Activated CD8-positive, alpha-beta memory T cell treated with anti-CD3 and anti-CD28 coated beads for 36 hours (primary cell): ENCODE measurements around the gene ALG2. TPM values are rescaled to one million over a fixed set of nuclear protein-coding genes. Genes with fewer than 3 reads are reported as not detected.
"Not testable (repeated sequence)": the region's sequence is repeated elsewhere in the genome, so short reads cannot be mapped to it uniquely, and the experiment has no call there.

ENCODE experiments used
- CTCF ChIA-PET: fragments of 350-600 bp; sonication (Branson Sonifier 250); formaldehyde crosslinking; loops from one replicate; lab custom pipeline; 2021; ENCODE audit warnings: antibody characterized with exemption; lab: Charles Lee
- POLR2A ChIA-PET: fragments of 350-600 bp; sonication (Branson Sonifier 250); formaldehyde crosslinking; loops from one replicate; lab custom pipeline; 2021; ENCODE audit warnings: antibody characterized with exemption; lab: Charles Lee
- total RNA-seq, 2 experiments: library from RNA; stranded (reverse); gene quantifications; one replicate each; pipeline ENCODE4 v1.2.3, GENCODE V29; 2021

Gene ALG2
- total RNA-seq, 2 experiments from 2014 or later = 29.0 to 29.3 TPM

DNA sequence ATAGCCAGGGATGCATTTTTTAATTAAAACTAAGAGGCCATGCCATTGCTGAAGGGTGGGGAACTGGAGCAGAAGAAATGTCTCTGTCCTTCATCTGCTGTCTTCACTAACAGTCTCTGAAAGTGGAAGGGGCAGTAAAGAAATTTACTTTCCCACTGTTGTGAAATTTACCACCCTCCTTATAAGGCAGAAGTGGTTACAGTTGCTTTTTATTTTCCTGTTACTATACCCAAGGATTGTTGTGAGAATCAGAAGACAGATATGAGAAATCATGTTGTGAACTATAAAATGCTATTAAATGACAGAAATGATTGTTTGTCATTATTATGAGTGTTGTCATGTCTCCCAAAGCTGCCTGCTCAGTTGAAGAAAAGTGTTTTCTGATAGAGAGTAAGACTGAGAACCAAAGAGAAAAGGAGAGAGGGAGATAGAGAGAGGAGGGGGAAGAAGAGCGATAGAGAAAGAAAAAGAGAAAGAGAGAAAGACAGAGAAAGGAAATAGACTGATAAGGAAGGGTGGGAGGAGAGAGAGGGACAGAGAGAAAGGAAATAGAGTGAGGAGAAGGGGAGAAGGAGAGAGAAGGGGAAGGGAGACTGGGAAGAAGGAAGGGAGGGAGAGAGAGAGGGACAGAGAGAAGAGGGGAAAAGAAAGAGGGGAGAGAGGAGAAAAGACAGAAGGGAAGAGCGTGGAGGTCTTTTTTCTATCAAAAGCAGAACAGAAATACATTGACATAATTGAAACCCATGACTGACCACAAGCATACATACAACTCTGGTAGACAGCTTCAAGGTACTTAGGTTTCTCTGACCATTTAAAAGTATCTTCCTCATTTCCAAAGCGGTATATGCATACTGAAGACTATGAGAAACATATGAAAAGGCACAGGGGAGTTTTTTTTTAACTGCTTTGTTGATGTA, 22.9 kb upstream of the ALG2 start:
- CTCF ChIA-PET = interaction anchor here (0.6 to 0.7 kb wide), 2 partner anchors 190 to 583 kb away, joined by 3 read pairs; no protein-coding TSS in a partner anchor
- POLR2A ChIA-PET = no interaction called here

DNA sequence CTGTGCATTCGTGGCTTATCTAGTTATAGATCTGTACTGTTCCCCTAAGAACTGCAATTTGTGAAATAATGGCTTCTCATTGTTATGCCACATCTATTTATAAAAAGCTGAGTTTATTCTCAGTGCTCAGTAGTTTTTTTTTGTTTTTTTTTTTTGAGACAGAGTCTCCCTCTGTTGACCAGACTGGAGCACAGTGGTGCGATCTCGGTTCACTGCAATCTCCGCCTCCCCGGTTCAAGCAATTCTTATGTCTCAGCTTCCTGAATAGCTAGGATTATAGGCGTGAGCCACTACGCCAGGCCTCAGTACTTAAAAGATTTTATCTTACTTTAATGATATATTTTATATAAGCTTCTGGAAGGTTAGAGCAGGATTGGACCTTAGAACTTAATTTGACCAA, 19.4 kb upstream of the ALG2 start:
- CTCF ChIA-PET = interaction anchor here (1.4 kb wide), 1 partner anchor 19 kb away, joined by 3 read pairs; the partner anchor contains the start of genes ALG2 and SEC61B
- POLR2A ChIA-PET = no interaction called here

DNA sequence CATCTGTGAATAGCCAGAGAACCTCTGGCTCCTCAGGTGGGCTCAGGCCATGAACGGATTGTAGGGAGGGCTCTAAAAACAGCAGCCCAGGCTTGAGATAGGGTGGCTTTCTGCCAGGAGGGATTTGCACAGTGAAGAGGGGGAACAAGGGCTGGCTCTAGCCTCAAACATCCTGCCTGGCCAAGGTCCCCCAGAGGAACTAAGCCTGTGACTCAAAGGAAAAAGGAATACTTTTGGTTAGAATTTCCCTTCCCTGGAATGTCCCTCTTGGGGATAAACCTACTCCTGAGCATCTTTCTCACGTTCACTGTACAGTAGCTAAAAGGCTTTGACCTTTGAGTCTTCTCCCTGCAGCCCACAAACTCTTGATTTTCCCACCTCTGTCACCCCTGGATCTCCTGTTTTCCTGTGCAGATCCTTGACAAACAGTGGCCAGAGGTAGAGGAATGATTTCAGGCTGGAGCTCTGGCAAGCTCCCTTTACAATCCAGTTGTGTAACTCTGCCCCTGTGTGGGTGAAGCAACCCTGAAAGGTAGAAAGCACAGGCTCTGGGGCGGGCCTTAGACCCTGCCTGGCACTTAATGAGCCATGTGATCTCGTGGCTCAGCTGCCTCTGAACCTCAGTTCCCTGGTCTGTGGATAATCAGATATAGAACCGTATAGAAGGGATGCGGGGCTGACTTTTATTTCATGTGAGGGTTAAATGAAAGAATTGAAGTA, 17.8 kb upstream of the ALG2 start:
- POLR2A ChIA-PET = no interaction called here
- CTCF ChIA-PET = no interaction called here

DNA sequence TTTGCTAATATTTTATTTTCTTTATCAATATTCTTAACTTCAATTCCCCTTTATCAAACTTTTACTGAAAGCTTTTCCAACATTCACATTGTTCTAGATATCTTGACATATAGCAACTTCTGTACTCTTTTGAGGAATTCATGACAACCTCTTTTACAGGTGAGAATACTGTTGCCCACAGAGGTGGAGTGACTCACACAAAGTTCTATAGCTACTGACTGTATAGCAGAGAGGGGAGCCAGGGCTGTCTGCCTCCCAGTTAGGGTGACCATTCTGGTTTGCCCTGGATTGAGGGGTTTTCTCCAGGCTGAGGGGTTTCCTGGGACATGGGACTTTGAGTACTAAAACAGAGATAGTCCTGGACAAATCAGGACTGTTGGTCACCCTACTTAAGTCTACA, 16.6 kb upstream of the ALG2 start:
- ChIA-PET CTCF (interaction anchor here (0.6 kb wide), 1 partner anchor 571 kb away, joined by 3 read pairs; no protein-coding TSS in a partner anchor), POLR2A (no interaction called here)

DNA sequence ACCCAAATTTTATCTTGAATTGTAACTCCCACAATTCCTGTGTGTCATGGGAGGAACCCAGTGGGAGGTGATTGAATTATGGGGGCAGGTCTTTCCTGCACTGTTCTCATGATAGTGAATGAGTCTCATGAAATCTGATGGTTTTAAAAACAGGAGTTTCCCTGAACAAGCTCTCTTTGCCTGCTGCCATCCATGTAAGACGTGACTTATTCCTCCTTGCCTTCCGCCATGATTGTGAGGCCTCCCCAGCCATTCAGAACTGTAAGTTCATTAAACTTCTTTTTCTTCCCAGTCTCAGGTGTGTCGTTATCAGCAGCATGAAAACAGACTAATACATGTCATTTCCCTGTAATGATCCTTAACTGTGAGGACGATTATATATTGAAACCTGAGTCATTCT, 16.1 kb upstream of the ALG2 start:
- CTCF ChIA-PET, POLR2A ChIA-PET: not testable (repeated sequence)

DNA sequence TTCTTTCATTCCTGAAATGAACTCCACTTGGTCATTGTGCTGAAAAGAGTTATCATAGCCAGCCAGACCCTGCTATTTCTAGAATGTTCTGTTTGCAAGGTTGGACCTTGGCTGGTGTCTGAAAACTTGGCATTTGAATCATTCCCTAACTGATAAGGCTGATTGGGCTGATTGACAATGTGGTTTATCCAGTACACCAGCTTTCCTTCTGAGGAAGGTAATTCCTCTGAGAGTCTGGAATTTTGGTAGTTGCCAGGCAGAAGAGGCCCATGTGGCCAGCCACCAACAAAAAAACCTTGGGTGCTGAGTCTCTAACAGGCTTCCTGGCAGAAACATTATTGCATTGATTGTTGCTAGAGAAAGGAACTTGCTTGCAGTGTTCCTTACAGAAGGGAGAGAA, 15.6 kb upstream of the ALG2 start:
- CTCF ChIA-PET = no interaction called here
- POLR2A ChIA-PET = no interaction called here

DNA sequence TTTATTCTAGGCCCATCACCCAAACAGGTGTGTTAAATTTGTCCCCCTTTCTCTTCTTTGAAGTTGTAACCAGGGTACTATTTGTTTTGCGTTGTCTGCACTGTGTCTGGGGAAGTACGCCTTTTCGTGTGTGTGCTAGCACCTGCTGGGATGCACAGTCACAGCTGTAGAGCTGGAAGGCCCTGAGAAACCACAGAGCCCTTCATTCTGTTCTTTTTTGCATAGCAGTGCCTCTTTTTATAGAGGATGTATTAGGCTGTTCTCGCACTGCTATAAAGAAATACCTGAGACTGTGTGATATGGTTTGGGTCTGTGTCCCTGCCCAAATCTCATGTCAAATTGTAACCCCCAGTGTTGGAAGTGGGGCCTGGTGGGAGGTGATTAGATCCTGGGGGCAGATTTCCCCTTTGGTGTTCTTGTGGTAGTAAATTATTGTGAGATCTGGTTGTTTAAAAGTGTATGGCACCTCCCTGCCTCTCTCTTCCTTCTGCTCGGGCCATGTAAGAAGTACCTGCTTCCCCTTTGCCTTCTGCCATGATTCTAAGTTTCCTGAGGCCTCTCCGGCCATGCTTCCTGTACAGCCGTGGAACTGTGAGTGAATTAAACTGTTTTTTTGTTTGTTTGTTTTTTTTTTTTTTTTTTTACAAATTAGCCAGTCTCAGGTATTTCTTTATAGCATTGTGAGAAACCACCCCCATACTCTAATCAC, 14.3 kb upstream of the ALG2 start:
- ChIA-PET CTCF (no interaction called here), POLR2A (no interaction called here)

DNA sequence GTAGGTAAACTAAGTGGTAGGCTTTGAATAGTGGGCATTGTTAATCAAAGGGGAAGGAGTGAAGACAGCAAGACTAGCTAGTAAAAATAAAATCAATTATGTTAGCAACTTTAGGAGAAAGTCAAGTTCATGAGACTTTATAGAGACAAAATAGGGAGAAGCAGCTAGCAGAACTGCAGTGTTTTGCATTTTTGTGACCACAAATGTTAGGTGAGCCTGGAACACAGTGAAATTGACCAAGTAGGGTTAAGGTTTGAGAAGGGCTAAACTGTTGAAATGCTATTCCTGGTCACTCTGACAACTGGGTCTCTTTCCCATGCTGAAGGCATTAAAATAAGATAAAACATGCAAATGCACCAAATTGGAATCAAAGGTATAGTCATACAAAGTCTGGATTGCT, 13.3 kb upstream of the ALG2 start:
- POLR2A ChIA-PET = no interaction called here
- CTCF ChIA-PET = no interaction called here

DNA sequence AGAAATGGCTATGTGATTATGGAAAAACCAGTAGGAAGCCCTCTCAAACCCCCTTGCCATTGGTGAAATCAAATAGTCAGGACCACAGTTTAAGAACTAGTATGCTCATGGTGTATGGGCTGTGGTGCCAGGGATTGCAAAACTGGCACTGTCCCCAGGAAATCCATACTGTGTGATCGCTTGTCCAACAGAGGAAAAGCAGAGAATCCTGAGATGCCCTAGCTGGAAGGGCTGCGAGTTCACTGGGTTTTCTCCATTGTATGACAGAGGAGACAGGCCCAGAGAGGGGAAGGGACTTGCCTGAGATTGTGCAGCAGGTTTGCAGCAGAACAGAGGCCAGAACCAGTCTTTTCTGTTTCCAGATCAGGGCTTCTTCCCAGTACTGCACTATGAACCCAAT, 12.9 kb upstream of the ALG2 start:
- POLR2A ChIA-PET = no interaction called here
- CTCF ChIA-PET = no interaction called here

DNA sequence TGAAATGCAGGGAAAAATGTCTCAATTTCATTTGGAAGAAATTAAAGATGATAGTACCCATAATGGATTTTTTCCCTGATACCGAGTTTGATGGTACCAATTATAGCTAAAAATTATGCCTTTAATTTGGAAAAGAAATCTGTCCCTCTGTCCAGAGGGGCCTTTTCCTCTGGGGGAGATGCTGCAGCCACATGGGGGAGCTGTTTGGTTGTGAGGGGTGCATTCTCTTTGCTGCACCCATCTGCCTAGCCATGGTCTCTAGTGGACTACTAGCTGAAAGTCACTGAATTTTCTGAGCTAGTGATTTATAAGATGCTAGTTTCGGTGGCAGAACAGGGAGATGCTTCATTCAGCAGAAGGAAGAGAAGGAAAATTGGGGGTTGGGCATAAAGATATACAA, 10.0 kb upstream of the ALG2 start:
- CTCF ChIA-PET = interaction anchor here (0.7 to 1.7 kb wide), 6 partner anchors 9 to 783 kb away, joined by 3 to 7 read pairs (median 3); partner anchors contain the start of gene SEC61B
- POLR2A ChIA-PET = no interaction called here

DNA sequence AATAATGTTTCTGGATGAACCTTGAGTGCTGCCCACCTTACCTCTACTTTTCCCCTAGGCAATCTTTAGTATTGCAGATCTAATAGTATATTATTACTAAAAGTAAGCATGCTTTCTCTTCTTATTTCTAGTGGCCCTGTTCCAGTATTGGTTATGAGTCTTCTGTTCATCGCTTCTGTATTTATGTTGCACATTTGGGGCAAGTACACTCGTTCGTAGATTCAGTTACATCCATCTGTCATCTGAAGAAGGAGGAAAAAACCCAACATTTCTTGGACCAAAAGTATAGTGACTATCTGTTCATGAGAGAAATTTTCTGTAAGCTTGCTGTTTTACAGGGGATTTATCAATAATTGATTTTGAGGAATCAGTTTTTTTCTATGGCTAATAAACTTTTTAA, 8.5 kb upstream of the ALG2 start:
- POLR2A ChIA-PET = no interaction called here
- CTCF ChIA-PET = no interaction called here

DNA sequence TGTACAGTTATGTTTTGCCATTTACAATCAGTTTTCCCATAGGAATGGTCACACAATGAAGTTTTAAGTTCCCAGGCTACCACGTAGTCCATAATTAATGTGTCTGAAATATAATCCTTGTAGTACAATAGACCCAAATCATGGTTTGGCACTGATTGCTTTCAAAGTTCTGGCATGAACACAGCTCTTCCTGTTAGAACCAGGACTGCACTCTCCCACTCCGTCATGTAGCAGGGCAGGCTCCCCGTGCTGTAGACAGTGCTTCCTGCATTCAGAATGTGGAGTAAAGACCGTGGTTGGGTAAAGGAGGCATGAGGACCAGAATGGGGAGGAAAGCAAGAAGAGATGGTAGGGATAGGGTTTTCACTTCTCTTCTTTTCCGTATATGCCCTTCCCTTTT, 4.3 kb upstream of the ALG2 start:
- POLR2A ChIA-PET = no interaction called here
- CTCF ChIA-PET = no interaction called here

DNA sequence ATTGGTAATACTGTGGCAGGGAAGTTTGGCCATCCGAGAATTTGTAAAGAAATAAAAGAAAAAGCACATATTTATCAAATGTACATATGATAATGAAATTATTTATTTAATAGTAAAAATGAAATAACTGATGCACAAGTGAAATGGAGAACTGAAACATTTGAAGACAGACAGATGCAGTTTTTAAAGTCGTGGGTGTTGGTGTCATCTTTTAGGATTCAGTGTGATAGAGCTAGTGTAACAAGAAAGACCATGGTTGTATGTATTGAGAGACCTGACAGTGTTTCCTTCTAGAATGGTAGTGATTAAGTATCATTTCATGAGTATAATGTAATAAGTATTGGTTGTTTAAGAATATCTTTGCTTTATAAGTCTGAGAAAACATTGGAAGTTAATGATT, 2.7 kb upstream of the ALG2 start:
- ChIA-PET POLR2A (no interaction called here), CTCF (interaction anchor here (1.3 kb wide), 1 partner anchor 24 kb away, joined by 3 read pairs; no protein-coding TSS in a partner anchor)

DNA sequence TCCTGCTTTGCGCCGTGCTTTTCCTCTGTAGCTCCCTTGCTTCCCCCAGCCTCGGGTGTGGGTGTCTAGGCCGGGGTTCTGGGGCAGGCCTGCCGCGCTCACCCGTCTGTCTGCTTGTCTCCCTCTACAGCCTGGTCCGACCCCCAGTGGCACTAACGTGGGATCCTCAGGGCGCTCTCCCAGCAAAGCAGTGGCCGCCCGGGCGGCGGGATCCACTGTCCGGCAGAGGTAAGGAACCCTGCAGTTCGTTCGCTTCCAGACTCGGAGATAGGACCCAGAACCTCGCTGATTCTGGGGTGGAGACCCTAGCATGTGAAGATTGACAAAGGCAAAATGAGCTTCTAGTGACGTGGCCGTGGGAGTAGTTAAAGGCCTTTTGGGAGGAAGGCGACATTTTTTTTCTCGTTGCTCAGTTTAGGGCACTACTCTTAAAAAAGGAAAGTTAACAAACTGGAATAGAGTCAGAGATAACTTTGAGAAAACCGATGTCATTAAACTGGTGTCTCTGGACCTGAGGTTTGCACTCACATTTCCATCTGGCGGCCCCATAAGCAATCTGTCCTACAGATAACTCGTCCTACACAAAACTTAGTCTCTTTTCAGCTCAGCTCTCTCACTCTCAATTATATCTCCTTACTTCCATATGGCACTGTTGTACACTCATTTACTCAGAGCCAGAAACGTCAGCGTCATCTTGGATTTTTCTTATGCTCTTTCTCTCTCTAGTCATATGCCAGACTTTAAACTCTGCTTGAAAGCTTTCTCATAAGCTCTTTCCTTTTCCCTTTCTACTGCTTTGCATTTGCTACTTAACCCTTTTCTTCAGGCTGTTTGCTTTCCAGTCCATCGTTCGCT, 901 bp upstream of the ALG2 start:
- ChIA-PET POLR2A (interaction anchor here (0.6 to 1.0 kb wide), 3 partner anchors 31 to 600 kb away, joined by 3 to 6 read pairs (median 4); no protein-coding TSS in a partner anchor), CTCF (interaction anchor here (0.9 to 2.1 kb wide), 5 partner anchors 9 to 41 kb away, joined by 3 to 12 read pairs (median 4); no protein-coding TSS in a partner anchor)

DNA sequence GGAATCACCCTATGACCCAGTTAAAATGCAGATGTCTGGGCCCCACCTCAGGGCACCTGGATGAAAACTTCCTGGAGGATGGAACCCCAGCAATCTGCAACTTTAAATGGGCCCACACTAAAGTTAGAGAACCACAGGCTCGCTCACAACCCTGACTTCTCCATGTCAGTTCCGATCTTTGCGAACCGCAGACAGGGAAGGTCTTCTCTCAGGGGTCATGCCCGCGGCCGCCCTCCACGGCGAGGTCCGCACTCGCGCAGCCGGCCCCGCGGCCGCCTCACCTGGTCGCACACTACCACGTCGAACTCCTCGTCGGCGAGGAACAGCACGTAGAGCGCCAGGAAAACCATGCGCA, 499 bp downstream of the ALG2 start:
- CTCF ChIA-PET = interaction anchor here (0.9 to 2.1 kb wide), 5 partner anchors 20 to 39 kb away, joined by 3 to 12 read pairs (median 4); no protein-coding TSS in a partner anchor

DNA sequence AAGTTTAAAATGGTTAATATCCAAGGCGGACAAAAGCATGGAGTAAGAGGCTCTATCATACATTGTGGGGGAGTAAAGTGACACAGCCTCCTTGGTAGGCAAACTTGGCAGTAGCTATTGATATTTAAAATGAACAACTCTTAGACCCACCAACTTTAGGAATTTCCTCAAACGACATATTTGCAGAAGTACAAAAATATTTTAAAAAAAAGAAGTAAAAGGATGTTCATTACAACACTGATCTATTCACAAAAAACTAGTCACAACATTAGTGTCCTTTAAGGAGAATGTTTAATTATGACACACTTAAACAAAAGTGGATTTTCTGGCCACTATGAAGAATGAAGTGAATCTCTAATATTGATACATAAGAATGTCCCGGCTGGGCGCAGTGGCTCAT, 1.7 kb downstream of the ALG2 start:
- ChIA-PET POLR2A (no interaction called here), CTCF (interaction anchor here (1.0 to 2.1 kb wide), 2 partner anchors 35 to 45 kb away, joined by 3 to 8 read pairs; no protein-coding TSS in a partner anchor)

More for the DNA sequence above, 499 bp downstream of the ALG2 start:
- POLR2A ChIA-PET = interaction anchor here (0.9 to 1.0 kb wide), 2 partner anchors 33 to 44 kb away, joined by 3 read pairs; no protein-coding TSS in a partner anchor

DNA sequence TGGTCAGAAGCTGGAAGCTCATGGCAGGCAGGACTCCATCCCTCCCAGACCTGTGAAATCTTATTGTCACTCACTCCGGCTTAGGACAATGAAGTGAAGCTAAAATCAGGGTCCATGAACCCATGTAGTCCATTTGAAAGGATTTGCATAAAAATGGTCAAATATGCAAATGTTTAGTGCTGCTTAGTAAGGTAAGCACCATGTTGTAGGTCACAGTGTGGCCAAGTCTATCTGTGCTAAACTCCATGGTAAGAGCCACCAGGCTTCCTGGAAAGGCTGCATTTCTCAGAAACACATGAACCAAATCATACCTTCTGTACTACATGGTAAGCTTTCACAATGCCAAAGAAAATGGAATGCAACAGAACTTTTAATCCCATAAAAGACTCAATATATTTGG, 5.7 kb downstream of the ALG2 start:
- POLR2A ChIA-PET = no interaction called here
- CTCF ChIA-PET = interaction anchor here (0.5 to 1.2 kb wide), 2 partner anchors 9 to 11 kb away, joined by 3 to 6 read pairs; no protein-coding TSS in a partner anchor

DNA sequence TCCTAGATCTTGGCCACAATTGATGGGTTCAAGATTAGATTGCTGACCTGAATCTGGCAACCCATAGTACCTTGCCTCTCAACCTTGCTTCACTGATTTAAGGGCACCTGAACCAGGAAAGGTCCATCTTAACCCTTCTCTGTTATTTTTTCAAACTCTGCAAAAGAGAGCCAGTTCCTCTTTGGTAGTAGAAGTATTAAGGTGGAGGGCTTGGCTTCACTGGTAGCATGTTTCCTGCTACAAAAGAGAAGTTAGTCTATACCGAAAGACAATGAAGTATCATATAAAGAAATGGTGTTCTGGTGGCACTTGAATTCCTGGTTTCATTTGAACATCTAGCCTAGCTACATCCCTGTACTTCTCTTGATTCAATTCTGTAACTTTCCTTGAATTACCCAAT, 8.5 kb downstream of the ALG2 start:
- CTCF ChIA-PET = no interaction called here
- POLR2A ChIA-PET = interaction anchor here (0.6 kb wide), 1 partner anchor 480 kb away, joined by 3 read pairs; no protein-coding TSS in a partner anchor
